ENCODE measurements around the gene KIF25.

GRCh38 chr6:168089186-168090063 is 92.0 kb downstream of the KIF25 start:
- TF ChIP-seq, protein P1, sequence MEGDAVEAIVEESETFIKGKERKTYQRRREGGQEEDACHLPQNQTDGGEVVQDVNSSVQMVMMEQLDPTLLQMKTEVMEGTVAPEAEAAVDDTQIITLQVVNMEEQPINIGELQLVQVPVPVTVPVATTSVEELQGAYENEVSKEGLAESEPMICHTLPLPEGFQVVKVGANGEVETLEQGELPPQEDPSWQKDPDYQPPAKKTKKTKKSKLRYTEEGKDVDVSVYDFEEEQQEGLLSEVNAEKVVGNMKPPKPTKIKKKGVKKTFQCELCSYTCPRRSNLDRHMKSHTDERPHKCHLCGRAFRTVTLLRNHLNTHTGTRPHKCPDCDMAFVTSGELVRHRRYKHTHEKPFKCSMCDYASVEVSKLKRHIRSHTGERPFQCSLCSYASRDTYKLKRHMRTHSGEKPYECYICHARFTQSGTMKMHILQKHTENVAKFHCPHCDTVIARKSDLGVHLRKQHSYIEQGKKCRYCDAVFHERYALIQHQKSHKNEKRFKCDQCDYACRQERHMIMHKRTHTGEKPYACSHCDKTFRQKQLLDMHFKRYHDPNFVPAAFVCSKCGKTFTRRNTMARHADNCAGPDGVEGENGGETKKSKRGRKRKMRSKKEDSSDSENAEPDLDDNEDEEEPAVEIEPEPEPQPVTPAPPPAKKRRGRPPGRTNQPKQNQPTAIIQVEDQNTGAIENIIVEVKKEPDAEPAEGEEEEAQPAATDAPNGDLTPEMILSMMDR (conservative IDR thresholded peaks at IDR 0.05; ENCODE audit: low read depth, low read length), result no peak
- TF ChIP-seq EZH2 (IDR thresholded peaks at IDR 0.05; ENCODE audit: borderline replicate concordance, low read depth, low read length, poor library complexity, severe bottlenecking), result no peak
